SKM-1 treated with dmso at 0.1 percent for 144 hours (cell line): Measurements from ENCODE around the gene ZRANB3.
"Not testable (repeated sequence)": the region's sequence is repeated elsewhere in the genome, so short reads cannot be mapped to it uniquely, and the experiment has no call there.

Source experiments
- DNase-seq: peaks from one replicate; lab custom pipeline; 2025; ENCODE audit not compliant: unreplicated experiment; lab: John Stamatoyannopoulos, UW

Gene ZRANB3

GRCh38 chr2:135093193-135093592 is 437.8 kb downstream of the ZRANB3 start:
- DNase-seq: no peak

DNA sequence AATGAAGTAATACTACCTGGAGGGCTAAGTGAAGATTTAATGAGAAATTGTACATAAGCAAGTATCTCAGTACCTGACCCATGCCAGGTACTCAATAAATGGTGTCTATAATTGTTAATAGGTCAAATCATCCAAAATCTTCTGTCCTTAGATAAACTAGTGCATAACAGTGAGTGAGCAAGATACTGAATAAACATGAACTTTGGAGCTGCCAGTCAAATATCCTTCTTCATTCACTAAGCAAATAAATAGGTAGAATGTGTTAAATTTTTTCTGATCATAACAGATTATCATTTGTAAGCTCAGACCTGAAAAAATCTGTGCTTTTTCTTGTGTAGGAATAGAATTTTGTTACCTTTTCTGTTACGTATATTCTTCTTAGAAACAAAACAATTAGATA is 439.3 kb downstream of the ZRANB3 start:
- no peak for DNase-seq

GRCh38 chr2:135089597-135089996 is 441.4 kb downstream of the ZRANB3 start:
- DNase-seq: not testable (repeated sequence)
